Mesangial cell (primary cell): Measurements from ENCODE around the gene TRPV3. TPM values are rescaled to one million over a fixed set of nuclear protein-coding genes. Genes with fewer than 3 reads are reported as not detected.

ENCODE experiments used
- total RNA-seq: library from RNA; depleted of rRNA; stranded (reverse); fragments of >200 nt; gene quantifications from 2 replicates; pipeline ENCODE4 v1.2.3, GENCODE V29; 2015

TRPV3 gene
- total RNA-seq, result 0.65 and 0.89 TPM in 2 replicates

DNA sequence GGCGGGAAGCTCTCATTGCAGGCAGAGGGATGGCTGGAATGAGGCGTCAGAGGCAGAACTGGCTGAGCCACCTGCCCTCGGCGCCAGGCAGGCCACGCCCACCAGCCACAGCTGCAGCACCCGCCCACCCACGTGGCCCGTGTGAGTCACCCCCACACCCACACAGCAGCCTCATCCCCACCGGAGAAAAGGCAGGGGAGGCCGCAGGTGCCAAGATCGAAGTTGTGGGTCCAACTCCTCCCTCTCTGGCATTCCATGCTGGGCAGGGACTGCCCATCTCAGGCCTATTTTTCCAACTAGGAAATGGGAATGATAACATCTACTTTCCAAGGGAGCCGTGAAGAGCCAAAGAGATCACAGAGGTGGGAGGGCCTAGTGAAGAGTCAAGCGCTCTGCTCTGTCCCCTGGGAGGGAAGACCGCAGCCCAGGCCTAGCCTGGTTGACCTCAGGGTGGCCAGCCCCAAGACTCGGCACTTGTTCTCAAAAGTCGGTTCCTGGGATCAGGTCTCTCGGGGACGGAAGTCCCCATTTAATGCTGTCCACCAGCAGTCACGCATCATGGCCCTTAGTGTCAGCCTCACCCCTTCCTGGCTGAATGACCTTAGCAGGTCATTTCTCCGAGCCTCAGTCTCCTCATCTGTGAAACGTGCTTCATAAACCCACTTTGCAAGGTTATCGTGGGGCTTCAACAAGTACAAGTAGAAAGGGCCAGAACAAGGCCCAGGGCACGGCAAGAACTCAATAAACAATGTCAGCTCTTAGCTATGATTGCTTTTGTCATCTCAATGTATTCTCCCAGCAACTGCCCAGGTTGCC, at the start of gene TRPV3:
Gene TRPV3, minus strand, starts transcription at position 45 of the 816 bp plus-strand sequence. CDS start 2,962 bp downstream, outside the sequence.

GRCh38 chr17:3475812-3476610, 81.6 kb downstream of the TRPV3 start, which contains the start of gene ASPA:
Gene ASPA (plus strand): TSS chr17:3475997. CDS start chr17:3476160, 163 bp downstream.

DNA sequence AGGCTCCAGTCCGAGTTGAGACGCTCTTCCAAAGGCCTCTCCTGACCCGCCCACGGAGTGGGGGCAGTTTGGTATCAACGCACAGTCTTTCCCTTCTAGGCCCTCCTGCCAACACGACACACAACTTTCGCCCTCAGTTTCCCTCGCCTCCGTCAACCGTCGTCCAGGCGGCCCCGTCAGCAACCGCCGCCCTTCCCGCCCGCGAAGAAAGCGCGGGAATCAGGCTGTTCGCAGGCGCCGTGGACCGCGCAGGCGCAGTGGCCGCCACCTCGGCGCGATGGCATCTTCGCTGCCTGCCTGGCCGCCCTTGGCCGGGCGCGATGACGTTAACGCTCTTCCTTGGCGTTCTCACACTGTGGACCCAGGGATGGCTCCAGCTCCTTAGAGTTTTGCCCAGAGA, 86.0 kb downstream of the TRPV3 start, which contains the start of gene SPATA22:
Gene SPATA22, minus strand, starts transcription at position 221 of the 400 bp plus-strand sequence. CDS start 2,494 bp downstream, outside the sequence.

Other genes with a start within 250 kb of the TRPV3 start
- not detected in 2 replicates for gene OR3A2, start 171.5 kb downstream of the TRPV3 start, total RNA-seq
- gene OR1E1, start 159.4 kb downstream of the TRPV3 start, total RNA-seq, result not detected in 2 replicates
- gene OR3A3, start 146.4 kb downstream of the TRPV3 start, total RNA-seq, result not detected in 2 replicates
- not detected in 2 replicates for gene OR1E2, start 124.0 kb downstream of the TRPV3 start, total RNA-seq
- 0.38 TPM in 1 of 2 replicates, not detected in the other for gene SPATA22, start 86.0 kb downstream of the TRPV3 start, total RNA-seq
- not detected in 2 replicates for gene ASPA, start 81.8 kb downstream of the TRPV3 start, total RNA-seq
- gene TRPV1, start 51.6 kb upstream of the TRPV3 start, total RNA-seq, result 0.81 and 1.0 TPM in 2 replicates
- gene SHPK, start 78.4 kb upstream of the TRPV3 start, total RNA-seq, result 18.7 and 24.1 TPM in 2 replicates
- 21.0 and 37.0 TPM in 2 replicates for gene CTNS, start 78.9 kb upstream of the TRPV3 start, total RNA-seq
- 451 and 479 TPM in 2 replicates for gene TAX1BP3, start 110.8 kb upstream of the TRPV3 start, total RNA-seq
- 44.5 and 63.7 TPM in 2 replicates for gene EMC6, start 111.0 kb upstream of the TRPV3 start, total RNA-seq
- gene P2RX5, start 138.3 kb upstream of the TRPV3 start, total RNA-seq, result 9.1 and 13.2 TPM in 2 replicates
- gene HASPIN, start 166.1 kb upstream of the TRPV3 start, total RNA-seq, result 1.5 and 17.3 TPM in 2 replicates
- gene ITGAE, start 243.4 kb upstream of the TRPV3 start, total RNA-seq, result 11.3 and 32.9 TPM in 2 replicates